ENCODE measurements around the gene MRPL33. TPM values are rescaled to one million over a fixed set of nuclear protein-coding genes. Genes with fewer than 3 reads are reported as not detected.
"Not testable (repeated sequence)": the region's sequence is repeated elsewhere in the genome, so short reads cannot be mapped to it uniquely, and the experiment has no call there.

MRPL33 gene
- total RNA-seq, 1 donor from 2014 or later: 290 TPM

DNA sequence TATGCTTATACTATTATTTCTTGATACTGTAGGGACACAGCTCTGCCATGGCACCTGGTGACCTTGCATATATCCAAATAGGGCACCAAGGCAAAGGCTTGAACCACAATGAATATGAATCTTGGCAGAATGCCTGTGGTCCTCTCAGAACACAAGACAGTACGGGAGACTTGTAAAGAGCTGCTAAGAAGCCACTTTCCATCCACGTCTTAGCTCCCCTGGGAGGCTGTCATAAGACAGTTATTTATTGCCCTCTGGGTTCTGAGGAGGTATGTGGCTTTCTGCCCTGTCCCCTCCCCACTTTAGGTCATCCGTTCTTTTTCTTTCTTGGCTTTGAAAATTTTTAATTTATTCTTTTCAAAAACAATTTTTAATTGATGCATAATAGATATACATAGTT lies 29.8 kb upstream of the MRPL33 start:
- no peak for DNase-seq (ENCODE audit: low read depth)
- TF ChIP-seq, protein P1, sequence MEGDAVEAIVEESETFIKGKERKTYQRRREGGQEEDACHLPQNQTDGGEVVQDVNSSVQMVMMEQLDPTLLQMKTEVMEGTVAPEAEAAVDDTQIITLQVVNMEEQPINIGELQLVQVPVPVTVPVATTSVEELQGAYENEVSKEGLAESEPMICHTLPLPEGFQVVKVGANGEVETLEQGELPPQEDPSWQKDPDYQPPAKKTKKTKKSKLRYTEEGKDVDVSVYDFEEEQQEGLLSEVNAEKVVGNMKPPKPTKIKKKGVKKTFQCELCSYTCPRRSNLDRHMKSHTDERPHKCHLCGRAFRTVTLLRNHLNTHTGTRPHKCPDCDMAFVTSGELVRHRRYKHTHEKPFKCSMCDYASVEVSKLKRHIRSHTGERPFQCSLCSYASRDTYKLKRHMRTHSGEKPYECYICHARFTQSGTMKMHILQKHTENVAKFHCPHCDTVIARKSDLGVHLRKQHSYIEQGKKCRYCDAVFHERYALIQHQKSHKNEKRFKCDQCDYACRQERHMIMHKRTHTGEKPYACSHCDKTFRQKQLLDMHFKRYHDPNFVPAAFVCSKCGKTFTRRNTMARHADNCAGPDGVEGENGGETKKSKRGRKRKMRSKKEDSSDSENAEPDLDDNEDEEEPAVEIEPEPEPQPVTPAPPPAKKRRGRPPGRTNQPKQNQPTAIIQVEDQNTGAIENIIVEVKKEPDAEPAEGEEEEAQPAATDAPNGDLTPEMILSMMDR (conservative IDR thresholded peaks at IDR 0.05; ENCODE audit: low read depth, low read length): no peak
- no peak overlapping the region for H3K4me3 ChIP-seq (ENCODE audit: low read depth, low read length)

DNA sequence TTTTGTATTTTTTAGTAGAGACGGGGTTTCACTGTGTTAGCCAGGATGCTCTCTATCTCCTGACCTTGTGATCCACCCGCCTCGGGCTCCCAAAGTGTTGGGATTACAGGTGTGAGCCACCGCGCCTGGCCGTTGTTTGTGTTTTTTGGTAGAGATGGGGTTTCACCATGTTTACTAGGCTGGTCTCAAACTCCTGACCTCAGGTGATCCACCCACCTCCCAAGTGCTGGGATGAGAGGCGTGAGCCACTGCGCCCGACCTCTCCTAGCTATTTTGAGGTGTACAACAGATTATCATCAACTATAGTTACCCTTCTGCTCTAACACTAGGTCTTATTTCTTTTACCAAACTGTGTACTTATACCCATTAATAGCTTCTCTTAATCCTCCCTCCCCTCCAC lies 28.9 kb upstream of the MRPL33 start:
- TF ChIP-seq, protein P1 (conservative IDR thresholded peaks at IDR 0.05; ENCODE audit: low read depth, low read length): no peak
- DNase-seq (ENCODE audit: low read depth): no peak

DNA sequence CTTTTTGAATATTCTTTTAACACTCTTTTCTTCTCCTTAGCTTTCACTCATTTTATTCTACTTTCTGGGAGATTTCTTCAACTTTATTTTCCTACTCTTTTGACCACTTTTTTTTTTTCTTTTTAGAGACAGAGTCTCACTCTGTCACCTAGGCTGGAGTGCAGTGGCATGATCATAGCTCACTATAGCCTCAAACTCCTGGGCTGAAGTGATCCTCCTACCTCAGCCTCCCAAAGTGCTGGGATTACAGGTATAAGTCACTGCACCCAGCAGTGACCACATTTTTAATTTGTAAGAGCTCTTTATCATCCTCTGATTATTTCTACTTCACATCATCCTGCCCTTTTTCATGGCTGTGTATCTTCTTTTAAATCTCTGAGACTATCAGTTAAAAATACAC lies 26.0 kb upstream of the MRPL33 start:
- H3K4me3 ChIP-seq (ENCODE audit: low read depth, low read length); DNase-seq (ENCODE audit: low read depth): not testable (repeated sequence)

More for the DNA sequence above, 28.9 kb upstream of the MRPL33 start:
- H3K4me3 ChIP-seq (ENCODE audit: low read depth, low read length): no peak overlapping the region

DNA sequence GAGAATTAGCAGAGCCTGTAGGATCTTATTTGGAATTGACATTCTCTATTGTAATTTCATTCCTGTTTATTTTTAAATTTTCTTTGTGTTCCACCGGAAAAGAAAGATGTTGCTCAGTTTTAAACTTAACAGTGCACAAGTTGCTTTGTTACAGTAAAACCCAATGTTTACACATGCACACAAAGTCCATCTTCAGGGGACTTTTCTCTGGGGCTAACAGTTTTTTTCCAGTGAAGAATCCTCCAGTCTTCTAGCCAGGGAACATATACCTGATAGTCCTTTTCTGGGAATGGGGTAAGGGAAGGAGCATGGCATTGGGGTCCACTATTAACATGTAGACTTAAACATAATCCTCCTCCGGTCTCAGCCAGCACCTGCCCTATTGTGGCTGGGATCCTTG lies 25.2 kb upstream of the MRPL33 start:
- no peak overlapping the region for H3K4me3 ChIP-seq (ENCODE audit: low read depth, low read length)
- DNase-seq (ENCODE audit: low read depth): no peak
- TF ChIP-seq, protein P1 (conservative IDR thresholded peaks at IDR 0.05; ENCODE audit: low read depth, low read length): no peak

DNA sequence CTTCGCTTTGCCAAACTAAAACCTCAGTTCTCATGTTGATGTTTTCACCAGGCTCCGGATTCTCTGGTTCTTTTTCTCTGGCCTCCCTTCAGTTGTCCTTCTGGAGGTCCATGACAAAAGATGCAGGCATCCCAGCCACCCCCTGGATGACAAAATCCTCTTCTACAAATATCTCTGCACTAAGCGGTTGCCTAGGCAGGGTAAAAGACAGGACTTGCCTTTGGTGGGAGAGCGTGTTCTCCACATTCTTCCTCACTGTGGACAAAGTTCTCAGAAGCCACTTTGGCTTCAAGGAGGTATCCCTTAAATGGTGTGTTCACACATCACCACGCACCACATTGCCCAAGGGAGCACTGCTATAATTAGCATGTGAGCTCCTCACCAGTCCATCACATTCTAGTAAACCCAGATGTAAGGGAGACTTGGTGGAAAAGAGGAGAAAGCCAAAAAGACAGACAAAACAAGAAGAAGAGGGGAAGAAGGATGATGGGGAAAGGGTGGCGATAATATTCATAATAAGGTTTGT lies 23.6 kb upstream of the MRPL33 start:
- no peak for DNase-seq (ENCODE audit: low read depth)
- TF ChIP-seq, protein P1 (conservative IDR thresholded peaks at IDR 0.05; ENCODE audit: low read depth, low read length): no peak
- H3K4me3 ChIP-seq (ENCODE audit: low read depth, low read length): no peak overlapping the region

DNA sequence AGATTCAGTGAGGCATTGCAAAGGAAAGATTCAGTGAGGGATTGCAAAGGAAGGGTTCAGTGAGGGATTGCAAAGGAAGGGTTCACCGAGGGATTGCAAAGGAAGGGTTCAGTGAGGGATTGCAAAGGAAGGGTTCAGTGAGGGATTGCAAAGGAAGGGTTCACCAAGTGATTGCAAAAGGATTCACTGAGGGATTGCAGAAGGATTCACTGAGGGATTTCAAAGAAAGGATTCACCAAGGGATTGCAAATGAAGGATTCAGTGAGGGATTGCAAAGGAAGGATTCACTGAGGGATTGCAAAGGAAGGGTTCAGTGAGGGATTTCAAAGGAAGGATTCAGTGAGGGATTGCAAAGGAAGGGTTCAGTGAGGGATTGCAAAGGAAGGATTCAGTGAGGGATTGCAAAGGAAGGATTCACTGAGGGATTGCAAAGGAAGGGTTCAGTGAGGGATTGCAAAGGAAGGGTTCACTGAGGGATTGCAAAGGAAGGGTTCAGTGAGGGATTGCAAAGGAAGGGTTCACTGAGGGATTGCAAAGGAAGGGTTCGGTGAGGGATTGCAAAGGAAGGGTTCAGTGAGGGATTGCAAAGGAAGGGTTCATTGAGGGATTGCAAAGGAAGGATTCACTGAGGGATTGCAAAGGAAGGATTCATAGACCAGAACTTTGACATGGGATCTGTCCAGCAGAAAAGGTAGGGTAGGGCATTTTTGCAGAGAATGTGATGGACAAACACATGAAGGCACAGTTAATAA lies 22.5 kb upstream of the MRPL33 start:
- DNase-seq (ENCODE audit: low read depth); H3K4me3 ChIP-seq (ENCODE audit: low read depth, low read length): not testable (repeated sequence)

DNA sequence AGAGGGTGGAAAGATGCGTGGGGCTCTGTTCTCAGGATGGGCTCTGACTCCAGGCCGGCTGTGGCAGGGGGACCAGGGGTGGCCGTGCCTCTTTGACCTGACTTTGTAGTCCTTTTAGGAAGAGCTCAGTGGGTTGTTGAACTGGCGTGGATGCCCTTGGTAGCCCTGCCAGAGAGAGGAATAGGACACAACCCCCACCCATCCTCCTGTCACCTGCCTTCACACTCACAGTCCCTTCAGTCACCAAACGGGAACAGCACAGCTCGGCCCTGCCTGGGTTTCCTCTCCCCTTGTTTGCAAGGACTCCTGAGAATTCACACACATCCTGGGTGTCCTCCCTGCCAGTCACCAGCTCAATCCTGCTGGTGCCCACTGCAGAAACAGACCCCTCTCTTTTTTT lies 20.1 kb upstream of the MRPL33 start:
- H3K4me3 ChIP-seq (ENCODE audit: low read depth, low read length): no peak overlapping the region
- TF ChIP-seq, protein P1 (conservative IDR thresholded peaks at IDR 0.05; ENCODE audit: low read depth, low read length): no peak

DNA sequence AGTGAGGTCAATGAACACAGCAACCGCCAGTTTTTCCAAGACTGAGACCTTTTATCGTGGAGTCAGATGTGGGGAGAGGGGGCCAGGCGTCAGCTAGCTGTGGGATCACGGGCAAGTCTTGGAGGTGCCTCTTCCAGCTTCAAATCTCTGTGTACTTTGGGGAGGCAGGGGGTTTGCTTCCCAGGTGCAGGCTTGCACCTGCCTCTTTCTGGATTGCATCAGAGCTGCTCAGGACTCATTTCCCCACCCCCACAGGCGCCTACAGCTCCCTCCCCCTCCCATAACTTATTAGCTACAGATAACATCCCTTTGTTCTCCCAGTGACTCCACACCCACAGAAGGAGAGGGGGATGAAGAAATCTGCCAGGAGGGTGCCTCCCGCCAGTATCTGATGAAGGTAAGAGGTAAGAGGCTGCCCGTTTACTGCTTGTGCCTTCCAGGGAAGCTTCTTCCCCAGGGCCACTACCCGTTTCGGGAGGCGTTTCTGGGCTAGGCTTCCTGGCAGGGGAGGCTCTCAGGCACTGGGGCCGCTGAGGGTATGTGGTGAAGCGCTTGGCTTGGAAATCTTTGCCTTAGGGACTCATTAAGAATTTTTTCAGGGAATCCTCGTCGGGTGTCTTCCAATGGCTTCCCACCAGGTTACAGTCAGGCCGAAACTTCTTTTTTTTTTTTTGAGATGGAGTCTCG lies 18.8 kb upstream of the MRPL33 start:
- H3K4me3 ChIP-seq (ENCODE audit: low read depth, low read length): peak overlapping the region; percentile 51
- TF ChIP-seq, protein P1 (conservative IDR thresholded peaks at IDR 0.05; ENCODE audit: low read depth, low read length): no peak
- DNase-seq (ENCODE audit: low read depth): no peak

More for the DNA sequence above, 20.1 kb upstream of the MRPL33 start:
- no peak for DNase-seq (ENCODE audit: low read depth)

Data from epithelial cell of proximal tubule (primary cell).